GM23338 (cell line): ENCODE data around the gene PCDHGB4. TPM values are rescaled to one million over a fixed set of nuclear protein-coding genes. Genes with fewer than 3 reads are reported as not detected.

Experiments
- ATAC-seq: fragments of 200-7000 bp; cut with Tn5 transposase; 3 replicates; pipeline ENCODE4 v1.9.1; 2020
- DNase-seq: peaks from one replicate; pipeline ENCODE4 v3.0.0-alpha.2; 2015; ENCODE audit warnings: low spot score
- H2AFZ ChIP-seq: fragments of 200-600 bp; sonication (generic); 2 replicates; pipeline ENCODE4 v1.8.0; 2016; ENCODE audit warnings: antibody characterized with exemption, mild to moderate bottlenecking, moderate library complexity
- H3F3A ChIP-seq: fragments of 200-600 bp; sonication (generic); replicated peaks from 2 replicates; pipeline ENCODE4 v1.8.0; 2017; ENCODE audit warnings: antibody characterized with exemption, mixed run types, low read depth
- H3K27ac ChIP-seq: fragments of 200-600 bp; sonication (generic); 2 replicates; pipeline ENCODE4 v1.6.1; 2016; ENCODE audit warnings: low read depth
- H3K27me3 ChIP-seq: fragments of 200-600 bp; sonication (generic); 2 replicates; pipeline ENCODE4 v1.8.0; 2016; ENCODE audit warnings: mild to moderate bottlenecking, mixed run types, moderate library complexity; ENCODE audit not compliant: insufficient read depth
- H3K36me3 ChIP-seq: fragments of 200-600 bp; sonication (generic); 2 replicates; pipeline ENCODE4 v1.8.0; 2016; ENCODE audit warnings: mild to moderate bottlenecking; ENCODE audit not compliant: insufficient read depth
- H3K4me1 ChIP-seq: fragments of 200-600 bp; sonication (generic); 2 replicates; pipeline ENCODE4 v1.8.0; 2016; ENCODE audit warnings: mild to moderate bottlenecking, moderate library complexity; ENCODE audit not compliant: insufficient read depth
- H3K4me2 ChIP-seq: fragments of 200-600 bp; sonication (generic); 2 replicates; pipeline ENCODE4 v1.7.1; 2017; ENCODE audit warnings: mixed run types
- H3K4me3 ChIP-seq: fragments of 200-600 bp; sonication (generic); 2 replicates; pipeline ENCODE4 v1.6.1; 2016; ENCODE audit warnings: mixed run types
- H3K79me2 ChIP-seq: fragments of 200-600 bp; sonication (generic); replicated peaks from 2 replicates; pipeline ENCODE4 v1.8.0; 2017; ENCODE audit warnings: mild to moderate bottlenecking; ENCODE audit not compliant: insufficient read depth
- H3K9me2 ChIP-seq: fragments of 200-600 bp; sonication (generic); 2 replicates; pipeline ENCODE4 v1.8.0; 2017; ENCODE audit not compliant: insufficient read depth
- H4K20me1 ChIP-seq: fragments of 200-600 bp; sonication (generic); replicated peaks from 2 replicates; pipeline ENCODE4 v1.8.0; 2017; ENCODE audit warnings: mild to moderate bottlenecking; ENCODE audit not compliant: insufficient read depth
- H3K27ac Mint-ChIP-seq: 2 replicates; pipeline ENCODE4 v1.8.0; 2020; ENCODE audit warnings: inconsistent platforms, mild to moderate bottlenecking, moderate library complexity, mixed read lengths
- H3K27me3 Mint-ChIP-seq: 3 replicates; pipeline ENCODE4 v1.8.0; 2022; ENCODE audit warnings: low read depth, mild to moderate bottlenecking, moderate library complexity, mixed read lengths, inconsistent platforms; ENCODE audit not compliant: insufficient read depth, poor library complexity
- H3K36me3 Mint-ChIP-seq: 3 replicates; pipeline ENCODE4 v1.8.0; 2021; ENCODE audit warnings: low read depth, mild to moderate bottlenecking, inconsistent platforms, moderate library complexity, mixed read lengths
- H3K4me1 Mint-ChIP-seq: 3 replicates; pipeline ENCODE4 v1.8.0; 2020; ENCODE audit warnings: mild to moderate bottlenecking, inconsistent platforms, mixed read lengths
- H3K4me3 Mint-ChIP-seq: 3 replicates; pipeline ENCODE4 v1.8.0; 2021; ENCODE audit warnings: moderate library complexity, mild to moderate bottlenecking, inconsistent platforms, mixed read lengths
- H3K9me3 Mint-ChIP-seq: 3 replicates; pipeline ENCODE4 v1.8.0; 2020; ENCODE audit warnings: moderate library complexity, mild to moderate bottlenecking, inconsistent platforms, mixed read lengths
- EZH2 ChIP-seq: fragments of 200-600 bp; sonication (generic); IDR thresholded peaks from one replicate; pipeline ENCODE4 v1.8.0; 2017; ENCODE audit warnings: antibody characterized with exemption, mild to moderate bottlenecking, low read depth; ENCODE audit not compliant: unreplicated experiment
- EZH2phosphoT487 ChIP-seq: fragments of 200-600 bp; sonication (generic); IDR thresholded peaks from one replicate; pipeline ENCODE4 v1.8.1; 2018; ENCODE audit warnings: antibody characterized with exemption; ENCODE audit not compliant: unreplicated experiment
- JUNB ChIP-seq: IDR thresholded peaks from one replicate; pipeline ENCODE4 v1.6.1; 2016; ENCODE audit warnings: antibody characterized with exemption; ENCODE audit not compliant: unreplicated experiment
- STAT1 ChIP-seq: IDR thresholded peaks from one replicate; pipeline ENCODE4 v1.6.1; 2016; ENCODE audit warnings: antibody characterized with exemption; ENCODE audit not compliant: unreplicated experiment
- polyA plus RNA-seq: library from polyadenylated mRNA; unstranded; fragments of >200 nt; fragmentation: Nextera tagmentation; extraction: Ambion mirVana; gene quantifications from 2 replicates; pipeline ENCODE4 v1.2.1, GENCODE V29; 2016
- total RNA-seq: library from RNA; depleted of rRNA; stranded (reverse); fragments of >200 nt; shearing (Covaris generic); gene quantifications from 2 replicates; pipeline ENCODE4 v1.2.3, GENCODE V29; 2014
- TF ChIP-seq, protein P1 (sequence below): IDR thresholded peaks from one replicate; pipeline ENCODE4 v1.6.1; 2018; ENCODE audit warnings: antibody characterized with exemption; ENCODE audit not compliant: unreplicated experiment
- TF ChIP-seq, protein P2 (sequence below), 2 experiments: fragments of 200-600 bp in 1 of 2; sonication (generic) in 1 of 2; conservative IDR thresholded peaks; 2 replicates each; pipeline versions ENCODE4 v1.5.1 to v1.6.1; 2016 to 2017; ENCODE audit warnings: antibody characterized with exemption in 2 of 2, low read depth in 2 of 2, mild to moderate bottlenecking in 2 of 2, moderate library complexity in 1 of 2
- TF ChIP-seq, protein P3 (sequence below): fragments of 250-450 bp; sonication (Bioruptor Pico); IDR thresholded peaks from 2 replicates; pipeline ENCODE4 v1.5.0; 2020; ENCODE audit warnings: mild to moderate bottlenecking, moderate library complexity

The PCDHGB4 gene
- total and polyA plus RNA-seq, 2 experiments from 2014 or later: 3.5 to 16.6 TPM

DNA sequence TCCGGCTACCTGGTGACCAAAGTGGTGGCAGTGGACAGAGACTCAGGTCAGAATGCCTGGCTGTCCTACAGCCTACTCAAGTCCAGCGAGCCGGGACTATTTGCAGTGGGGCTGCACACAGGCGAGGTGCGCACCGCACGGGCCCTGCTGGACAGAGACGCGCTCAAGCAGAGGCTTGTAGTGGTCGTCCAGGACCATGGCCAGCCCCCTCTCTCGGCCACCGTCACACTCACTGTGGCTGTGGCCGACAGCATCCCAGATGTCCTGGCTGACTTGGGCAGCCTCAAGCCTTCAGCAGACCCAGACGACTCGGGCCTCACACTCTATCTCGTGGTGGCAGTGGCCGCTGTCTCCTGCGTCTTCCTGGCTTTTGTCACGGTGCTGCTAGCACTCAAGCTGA lies 30.5 kb upstream of the PCDHGB4 start:
- Histone ChIP-seq H3K4me1 (no peaks in the 10 kb centered on the region), H3K79me2 (no peaks in the 10 kb centered on the region), H3K4me3 (no peak overlapping the region), H2AFZ (no peak overlapping the region), H4K20me1 (no peaks in the 10 kb centered on the region), H3K27ac (no peak overlapping the region), H3K4me2 (no peak overlapping the region), H3K36me3 (no peaks in the 10 kb centered on the region), H3K9me2 (no peaks in the 10 kb centered on the region), H3K27me3 (no peaks in the 10 kb centered on the region), H3F3A (0 out of 2 replicates have a peak, but pooled peaks cover 3% of the 10 kb centered on the region)
- DNase-seq (no peak), ATAC-seq (no peak)
- TF ChIP-seq EZH2phosphoT487 (no peak), JUNB (no peak)
- TF ChIP-seq, protein P1, sequence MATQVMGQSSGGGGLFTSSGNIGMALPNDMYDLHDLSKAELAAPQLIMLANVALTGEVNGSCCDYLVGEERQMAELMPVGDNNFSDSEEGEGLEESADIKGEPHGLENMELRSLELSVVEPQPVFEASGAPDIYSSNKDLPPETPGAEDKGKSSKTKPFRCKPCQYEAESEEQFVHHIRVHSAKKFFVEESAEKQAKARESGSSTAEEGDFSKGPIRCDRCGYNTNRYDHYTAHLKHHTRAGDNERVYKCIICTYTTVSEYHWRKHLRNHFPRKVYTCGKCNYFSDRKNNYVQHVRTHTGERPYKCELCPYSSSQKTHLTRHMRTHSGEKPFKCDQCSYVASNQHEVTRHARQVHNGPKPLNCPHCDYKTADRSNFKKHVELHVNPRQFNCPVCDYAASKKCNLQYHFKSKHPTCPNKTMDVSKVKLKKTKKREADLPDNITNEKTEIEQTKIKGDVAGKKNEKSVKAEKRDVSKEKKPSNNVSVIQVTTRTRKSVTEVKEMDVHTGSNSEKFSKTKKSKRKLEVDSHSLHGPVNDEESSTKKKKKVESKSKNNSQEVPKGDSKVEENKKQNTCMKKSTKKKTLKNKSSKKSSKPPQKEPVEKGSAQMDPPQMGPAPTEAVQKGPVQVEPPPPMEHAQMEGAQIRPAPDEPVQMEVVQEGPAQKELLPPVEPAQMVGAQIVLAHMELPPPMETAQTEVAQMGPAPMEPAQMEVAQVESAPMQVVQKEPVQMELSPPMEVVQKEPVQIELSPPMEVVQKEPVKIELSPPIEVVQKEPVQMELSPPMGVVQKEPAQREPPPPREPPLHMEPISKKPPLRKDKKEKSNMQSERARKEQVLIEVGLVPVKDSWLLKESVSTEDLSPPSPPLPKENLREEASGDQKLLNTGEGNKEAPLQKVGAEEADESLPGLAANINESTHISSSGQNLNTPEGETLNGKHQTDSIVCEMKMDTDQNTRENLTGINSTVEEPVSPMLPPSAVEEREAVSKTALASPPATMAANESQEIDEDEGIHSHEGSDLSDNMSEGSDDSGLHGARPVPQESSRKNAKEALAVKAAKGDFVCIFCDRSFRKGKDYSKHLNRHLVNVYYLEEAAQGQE: peak; percentile 49
- peaks cover 64% of the 10 kb centered on the region for H3K36me3 Mint-ChIP-seq
- H3K27me3 Mint-ChIP-seq: peaks cover 11% of the 10 kb centered on the region
- no peak overlapping the region for H3K27ac Mint-ChIP-seq
- peaks cover 65% of the 10 kb centered on the region for H3K9me3 Mint-ChIP-seq
- no peak overlapping the region for H3K4me3 Mint-ChIP-seq
- H3K4me1 Mint-ChIP-seq: peaks cover 5% of the 10 kb centered on the region

DNA sequence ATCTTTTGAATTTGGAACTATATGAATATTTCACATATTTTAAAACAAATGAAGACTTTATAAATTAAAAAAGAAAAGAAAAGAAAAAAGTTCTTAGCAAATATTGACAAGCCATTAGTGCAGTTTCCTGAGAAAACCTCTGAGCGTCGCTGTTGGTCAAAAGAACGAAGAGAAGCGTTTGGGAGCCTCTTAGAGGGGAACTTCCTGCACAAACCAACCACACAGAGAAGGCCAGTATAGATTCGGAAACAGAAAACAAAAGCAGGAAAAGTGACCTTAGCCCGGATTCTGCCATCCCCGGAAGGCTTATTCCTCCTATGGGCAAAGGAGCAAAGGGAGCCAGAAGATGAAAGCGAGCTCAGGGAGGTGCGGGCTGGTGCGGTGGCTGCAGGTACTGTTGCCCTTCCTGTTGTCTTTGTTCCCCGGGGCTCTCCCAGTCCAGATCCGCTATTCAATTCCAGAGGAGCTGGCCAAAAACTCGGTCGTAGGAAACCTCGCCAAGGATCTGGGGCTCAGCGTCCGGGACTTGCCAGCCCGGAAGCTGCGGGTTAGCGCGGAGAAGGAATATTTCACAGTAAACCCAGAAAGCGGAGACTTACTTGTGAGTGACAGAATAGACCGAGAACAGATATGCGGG lies 27.6 kb upstream of the PCDHGB4 start, which contains the start of gene PCDHGB2:
PCDHGB2 (plus strand) TSS at position 205 of the 637 bp plus-strand sequence; CDS start at position 347, 142 bp downstream.
- H3K9me3 Mint-ChIP-seq: peaks cover 73% of the 10 kb centered on the region

More for the DNA sequence above, 27.6 kb upstream of the PCDHGB4 start, which contains the start of gene PCDHGB2:
- no peaks in the 10 kb centered on the region for H3K9me2 ChIP-seq
- ATAC-seq: peak; percentile 76
- H3K4me3 ChIP-seq: peak within 1 kb of the TSS; percentile 18; the same call in 1 of the 2 replicates
- 0 out of 2 replicates have a peak, but pooled peaks cover 3% of the 10 kb centered on the region for H3F3A ChIP-seq
- DNase-seq: peak; percentile 88
- peak within 1 kb of the TSS; percentile 40; the same call in 1 of the 2 replicates for H2AFZ ChIP-seq
- no peaks in the 10 kb centered on the region for H3K27me3 ChIP-seq
- Mint-ChIP-seq H3K4me1 (peaks cover 14% of the 10 kb centered on the region), H3K27me3 (peaks cover 11% of the 10 kb centered on the region), H3K27ac (peak within 1 kb of the TSS; percentile 50), H3K36me3 (peaks cover 73% of the 10 kb centered on the region), H3K4me3 (peak within 1 kb of the TSS; percentile 55)
- H3K4me2 ChIP-seq: peak within 1 kb of the TSS; percentile 37; the same call in 1 of the 2 replicates
- no peaks in the 10 kb centered on the region for H3K79me2 ChIP-seq
- H3K36me3 ChIP-seq: peaks cover under 1% of the 10 kb centered on the region; the same call in 1 of the 2 replicates
- peaks cover 17% of the 10 kb centered on the region; the same call in 1 of the 2 replicates for H3K4me1 ChIP-seq
- TF ChIP-seq, protein P2, sequence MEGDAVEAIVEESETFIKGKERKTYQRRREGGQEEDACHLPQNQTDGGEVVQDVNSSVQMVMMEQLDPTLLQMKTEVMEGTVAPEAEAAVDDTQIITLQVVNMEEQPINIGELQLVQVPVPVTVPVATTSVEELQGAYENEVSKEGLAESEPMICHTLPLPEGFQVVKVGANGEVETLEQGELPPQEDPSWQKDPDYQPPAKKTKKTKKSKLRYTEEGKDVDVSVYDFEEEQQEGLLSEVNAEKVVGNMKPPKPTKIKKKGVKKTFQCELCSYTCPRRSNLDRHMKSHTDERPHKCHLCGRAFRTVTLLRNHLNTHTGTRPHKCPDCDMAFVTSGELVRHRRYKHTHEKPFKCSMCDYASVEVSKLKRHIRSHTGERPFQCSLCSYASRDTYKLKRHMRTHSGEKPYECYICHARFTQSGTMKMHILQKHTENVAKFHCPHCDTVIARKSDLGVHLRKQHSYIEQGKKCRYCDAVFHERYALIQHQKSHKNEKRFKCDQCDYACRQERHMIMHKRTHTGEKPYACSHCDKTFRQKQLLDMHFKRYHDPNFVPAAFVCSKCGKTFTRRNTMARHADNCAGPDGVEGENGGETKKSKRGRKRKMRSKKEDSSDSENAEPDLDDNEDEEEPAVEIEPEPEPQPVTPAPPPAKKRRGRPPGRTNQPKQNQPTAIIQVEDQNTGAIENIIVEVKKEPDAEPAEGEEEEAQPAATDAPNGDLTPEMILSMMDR (conservative IDR thresholded peaks at IDR 0.05; ENCODE audit: low read depth in 2 of 2): peak; percentile 80
- TF ChIP-seq EZH2 (no peak), STAT1 (no peak), JUNB (no peak)
- TF ChIP-seq, protein P3, sequence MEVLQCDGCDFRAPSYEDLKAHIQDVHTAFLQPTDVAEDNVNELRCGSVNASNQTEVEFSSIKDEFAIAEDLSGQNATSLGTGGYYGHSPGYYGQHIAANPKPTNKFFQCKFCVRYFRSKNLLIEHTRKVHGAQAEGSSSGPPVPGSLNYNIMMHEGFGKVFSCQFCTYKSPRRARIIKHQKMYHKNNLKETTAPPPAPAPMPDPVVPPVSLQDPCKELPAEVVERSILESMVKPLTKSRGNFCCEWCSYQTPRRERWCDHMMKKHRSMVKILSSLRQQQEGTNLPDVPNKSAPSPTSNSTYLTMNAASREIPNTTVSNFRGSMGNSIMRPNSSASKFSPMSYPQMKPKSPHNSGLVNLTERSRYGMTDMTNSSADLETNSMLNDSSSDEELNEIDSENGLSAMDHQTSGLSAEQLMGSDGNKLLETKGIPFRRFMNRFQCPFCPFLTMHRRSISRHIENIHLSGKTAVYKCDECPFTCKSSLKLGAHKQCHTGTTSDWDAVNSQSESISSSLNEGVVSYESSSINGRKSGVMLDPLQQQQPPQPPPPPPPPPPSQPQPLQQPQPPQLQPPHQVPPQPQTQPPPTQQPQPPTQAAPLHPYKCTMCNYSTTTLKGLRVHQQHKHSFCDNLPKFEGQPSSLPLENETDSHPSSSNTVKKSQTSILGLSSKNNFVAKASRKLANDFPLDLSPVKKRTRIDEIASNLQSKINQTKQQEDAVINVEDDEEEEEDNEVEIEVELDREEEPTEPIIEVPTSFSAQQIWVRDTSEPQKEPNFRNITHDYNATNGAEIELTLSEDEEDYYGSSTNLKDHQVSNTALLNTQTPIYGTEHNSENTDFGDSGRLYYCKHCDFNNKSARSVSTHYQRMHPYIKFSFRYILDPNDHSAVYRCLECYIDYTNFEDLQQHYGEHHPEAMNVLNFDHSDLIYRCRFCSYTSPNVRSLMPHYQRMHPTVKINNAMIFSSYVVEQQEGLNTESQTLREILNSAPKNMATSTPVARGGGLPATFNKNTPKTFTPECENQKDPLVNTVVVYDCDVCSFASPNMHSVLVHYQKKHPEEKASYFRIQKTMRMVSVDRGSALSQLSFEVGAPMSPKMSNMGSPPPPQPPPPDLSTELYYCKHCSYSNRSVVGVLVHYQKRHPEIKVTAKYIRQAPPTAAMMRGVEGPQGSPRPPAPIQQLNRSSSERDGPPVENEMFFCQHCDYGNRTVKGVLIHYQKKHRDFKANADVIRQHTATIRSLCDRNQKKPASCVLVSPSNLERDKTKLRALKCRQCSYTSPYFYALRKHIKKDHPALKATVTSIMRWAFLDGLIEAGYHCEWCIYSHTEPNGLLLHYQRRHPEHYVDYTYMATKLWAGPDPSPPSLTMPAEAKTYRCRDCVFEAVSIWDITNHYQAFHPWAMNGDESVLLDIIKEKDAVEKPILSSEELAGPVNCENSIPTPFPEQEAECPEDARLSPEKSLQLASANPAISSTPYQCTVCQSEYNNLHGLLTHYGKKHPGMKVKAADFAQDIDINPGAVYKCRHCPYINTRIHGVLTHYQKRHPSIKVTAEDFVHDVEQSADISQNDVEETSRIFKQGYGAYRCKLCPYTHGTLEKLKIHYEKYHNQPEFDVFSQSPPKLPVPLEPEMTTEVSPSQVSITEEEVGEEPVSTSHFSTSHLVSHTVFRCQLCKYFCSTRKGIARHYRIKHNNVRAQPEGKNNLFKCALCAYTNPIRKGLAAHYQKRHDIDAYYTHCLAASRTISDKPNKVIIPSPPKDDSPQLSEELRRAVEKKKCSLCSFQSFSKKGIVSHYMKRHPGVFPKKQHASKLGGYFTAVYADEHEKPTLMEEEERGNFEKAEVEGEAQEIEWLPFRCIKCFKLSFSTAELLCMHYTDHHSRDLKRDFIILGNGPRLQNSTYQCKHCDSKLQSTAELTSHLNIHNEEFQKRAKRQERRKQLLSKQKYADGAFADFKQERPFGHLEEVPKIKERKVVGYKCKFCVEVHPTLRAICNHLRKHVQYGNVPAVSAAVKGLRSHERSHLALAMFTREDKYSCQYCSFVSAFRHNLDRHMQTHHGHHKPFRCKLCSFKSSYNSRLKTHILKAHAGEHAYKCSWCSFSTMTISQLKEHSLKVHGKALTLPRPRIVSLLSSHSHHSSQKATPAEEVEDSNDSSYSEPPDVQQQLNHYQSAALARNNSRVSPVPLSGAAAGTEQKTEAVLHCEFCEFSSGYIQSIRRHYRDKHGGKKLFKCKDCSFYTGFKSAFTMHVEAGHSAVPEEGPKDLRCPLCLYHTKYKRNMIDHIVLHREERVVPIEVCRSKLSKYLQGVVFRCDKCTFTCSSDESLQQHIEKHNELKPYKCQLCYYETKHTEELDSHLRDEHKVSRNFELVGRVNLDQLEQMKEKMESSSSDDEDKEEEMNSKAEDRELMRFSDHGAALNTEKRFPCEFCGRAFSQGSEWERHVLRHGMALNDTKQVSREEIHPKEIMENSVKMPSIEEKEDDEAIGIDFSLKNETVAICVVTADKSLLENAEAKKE: no peak
- no peaks in the 10 kb centered on the region for H4K20me1 ChIP-seq
- no peak within 1 kb of the TSS for H3K27ac ChIP-seq
